Neural crest cell (in vitro differentiated cells): ENCODE data around the gene ASAP2. TPM values are rescaled to one million over a fixed set of nuclear protein-coding genes. Genes with fewer than 3 reads are reported as not detected.

Experiments used
- DNase-seq: peaks from one replicate; pipeline ENCODE4 v3.0.0; 2021; ENCODE audit warnings: low read depth, mixed read lengths, low spot score
- H3K27ac Mint-ChIP-seq: one replicate; pipeline ENCODE4 v1.8.0; 2021; ENCODE audit warnings: mild to moderate bottlenecking, mixed read lengths; ENCODE audit not compliant: unreplicated experiment
- H3K27me3 Mint-ChIP-seq: 2 replicates; pipeline ENCODE4 v1.8.0; 2021; ENCODE audit warnings: low read depth, mild to moderate bottlenecking, mixed read lengths
- H3K36me3 Mint-ChIP-seq: 2 replicates; pipeline ENCODE4 v1.8.0; 2021; ENCODE audit warnings: low read depth, mild to moderate bottlenecking, mixed read lengths
- H3K4me1 Mint-ChIP-seq: 2 replicates; pipeline ENCODE4 v1.8.0; 2021; ENCODE audit warnings: mixed read lengths
- H3K4me3 Mint-ChIP-seq: one replicate; pipeline ENCODE4 v1.8.0; 2021; ENCODE audit warnings: mild to moderate bottlenecking, mixed read lengths
- H3K9me3 Mint-ChIP-seq: 2 replicates; pipeline ENCODE4 v1.8.0; 2021; ENCODE audit warnings: mixed read lengths
- CTCF ChIP-seq: fragments of 200-600 bp; sonication (generic); conservative IDR thresholded peaks from 2 replicates; pipeline ENCODE4 v1.5.0; 2021; ENCODE audit warnings: antibody characterized with exemption, mild to moderate bottlenecking
- total RNA-seq: library from RNA; stranded (reverse); gene quantifications from 2 replicates; pipeline ENCODE4 v1.2.1, GENCODE V29; 2021

The ASAP2 gene
- total RNA-seq, 1 donor from 2014 or later = 48.6 TPM

GRCh38 chr2:9292426-9292825 is 85.8 kb downstream of the ASAP2 start:
- DNase-seq = no peak
- Mint-ChIP-seq H3K27ac (no peak overlapping the region), H3K4me1 (peaks cover 15% of the 10 kb centered on the region), H3K36me3 (peaks cover 4% of the 10 kb centered on the region), H3K4me3 (no peak overlapping the region), H3K27me3 (no peaks in the 10 kb centered on the region), H3K9me3 (no peaks in the 10 kb centered on the region)
- TF ChIP-seq CTCF = no peak

GRCh38 chr2:9294764-9295163 is 88.2 kb downstream of the ASAP2 start:
- no peak for DNase-seq
- peak overlapping the region; percentile 64 for H3K27ac Mint-ChIP-seq
- H3K4me3 Mint-ChIP-seq = no peak overlapping the region
- no peaks in the 10 kb centered on the region for H3K9me3 Mint-ChIP-seq
- peaks cover 9% of the 10 kb centered on the region for H3K4me1 Mint-ChIP-seq
- H3K27me3 Mint-ChIP-seq = no peaks in the 10 kb centered on the region
- peaks cover 11% of the 10 kb centered on the region for H3K36me3 Mint-ChIP-seq
- no peak for TF ChIP-seq CTCF

- no peak for DNase-seq
- TF ChIP-seq CTCF = no peak
- Mint-ChIP-seq H3K36me3 (peaks cover 11% of the 10 kb centered on the region), H3K4me3 (no peak overlapping the region), H3K27me3 (no peaks in the 10 kb centered on the region), H3K27ac (no peak overlapping the region), H3K9me3 (no peaks in the 10 kb centered on the region), H3K4me1 (peaks cover 9% of the 10 kb centered on the region)
Measured at GRCh38 chr2:9296559-9296958, 89.9 kb downstream of the ASAP2 start.

GRCh38 chr2:9297156-9297555 is 90.5 kb downstream of the ASAP2 start:
- Mint-ChIP-seq H3K4me3 (no peak overlapping the region), H3K9me3 (no peaks in the 10 kb centered on the region), H3K36me3 (peaks cover 11% of the 10 kb centered on the region), H3K27me3 (no peaks in the 10 kb centered on the region), H3K27ac (peak overlapping the region; percentile 78), H3K4me1 (peaks cover 9% of the 10 kb centered on the region)
- no peak for TF ChIP-seq CTCF
- no peak for DNase-seq

GRCh38 chr2:9297807-9298206 is 91.2 kb downstream of the ASAP2 start:
- Mint-ChIP-seq H3K27me3 (no peaks in the 10 kb centered on the region), H3K27ac (no peak overlapping the region), H3K36me3 (peaks cover 11% of the 10 kb centered on the region)

More at GRCh38 chr2:9297807-9298206, 91.2 kb downstream of the ASAP2 start:
- TF ChIP-seq CTCF = no peak
- DNase-seq = no peak
- Mint-ChIP-seq H3K4me3 (no peak overlapping the region), H3K9me3 (no peaks in the 10 kb centered on the region), H3K4me1 (peaks cover 9% of the 10 kb centered on the region)
